Activated CD4-positive, alpha-beta T cell treated with anti-CD3 and anti-CD28 coated beads, Interleukin-2, amount 50 U/mL, for 24 hours (primary cell): Measurements from ENCODE around the gene FTO.

Source experiments
- DNase-seq, 2 donors: peaks; one replicate each; pipeline ENCODE4 v3.0.0-alpha.2; 2020; ENCODE audit warnings: low read depth in 1 of 2, low spot score in 1 of 2

Gene FTO

DNA sequence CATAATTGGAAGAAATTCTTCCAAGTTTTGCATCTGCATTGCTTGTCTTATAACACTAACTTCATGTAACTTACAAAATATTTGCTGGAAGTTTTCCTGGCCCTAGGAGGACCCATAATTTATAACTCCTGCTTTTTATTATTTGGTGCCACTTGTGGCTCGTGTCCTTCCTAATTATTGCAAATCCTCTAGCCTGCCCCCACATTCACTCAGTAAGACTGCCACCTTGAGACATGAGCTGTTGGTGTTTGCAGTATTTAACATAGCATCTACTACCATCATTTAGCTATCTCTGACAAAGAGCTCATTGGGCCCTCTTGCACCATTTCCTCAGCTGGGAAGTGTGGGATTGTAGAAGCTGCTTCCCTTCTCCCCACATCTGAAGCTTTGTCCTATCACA is 49.5 kb downstream of the FTO start:
- no peak for DNase-seq

GRCh38 chr16:53755026-53755910 is 51.3 kb downstream of the FTO start:
- DNase-seq: no peak

DNA sequence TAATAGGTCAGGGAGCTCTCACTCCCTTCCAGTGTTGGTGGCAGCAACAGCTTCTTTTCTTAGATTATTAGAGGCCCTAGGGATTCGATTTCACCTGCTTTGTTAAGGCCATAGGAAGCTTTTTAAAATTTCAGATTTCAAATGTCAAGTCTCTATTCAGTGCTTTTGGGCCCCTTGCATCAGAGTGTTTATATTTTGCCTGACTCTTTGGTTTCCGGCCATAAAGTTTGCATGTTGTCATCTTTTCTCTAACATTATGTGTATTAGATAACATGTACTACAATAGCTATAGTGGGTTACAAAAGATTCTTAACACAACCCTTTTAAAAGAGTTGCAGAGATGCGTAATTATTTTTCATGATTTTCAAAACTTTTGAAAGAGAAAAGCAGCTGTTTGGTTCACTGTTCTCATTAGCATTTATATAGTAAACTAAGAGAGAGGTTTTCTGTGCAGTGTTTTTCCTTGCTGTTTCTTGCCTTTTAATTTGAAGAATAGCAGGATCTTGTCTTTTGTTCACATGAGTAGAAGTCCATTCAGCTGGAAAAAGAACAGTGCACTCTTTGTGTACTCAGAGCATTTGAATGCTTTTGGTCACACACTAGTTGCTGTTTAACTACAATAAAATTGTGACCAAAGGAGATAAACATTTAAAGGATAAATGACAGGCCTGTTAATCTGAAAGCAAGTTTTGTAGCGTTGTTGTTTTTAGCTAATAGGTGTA is 52.5 kb downstream of the FTO start:
- DNase-seq: no peak

DNA sequence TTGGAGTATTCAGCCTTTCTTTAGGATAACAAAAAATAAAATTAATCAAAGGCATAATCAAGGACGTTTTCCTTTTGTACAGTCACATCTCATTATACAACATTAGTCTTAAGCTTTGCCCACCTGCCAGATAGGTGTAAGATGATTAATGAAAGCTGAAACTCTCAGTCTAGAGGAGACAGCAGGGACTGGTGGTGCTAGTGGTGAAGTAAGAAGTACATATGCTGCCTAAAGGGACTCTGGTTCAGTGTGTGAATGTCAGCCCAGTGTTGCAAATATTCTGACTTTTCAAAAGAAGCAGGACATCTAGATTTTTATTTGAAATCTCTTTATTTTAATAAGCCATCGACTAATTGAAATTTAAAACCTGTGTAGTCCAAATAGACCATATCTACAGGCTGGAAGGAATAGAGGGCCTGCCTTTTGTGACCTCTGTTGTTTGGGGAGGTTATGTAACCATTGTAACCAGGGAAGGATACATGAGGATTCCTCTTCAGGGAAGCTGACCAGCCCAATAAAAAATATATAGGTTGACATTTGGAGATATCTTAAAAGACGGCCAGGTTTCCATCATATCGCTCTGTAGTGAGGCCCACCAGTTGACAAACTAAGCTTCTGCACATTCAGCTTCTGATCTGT is 54.1 kb downstream of the FTO start:
- DNase-seq: no peak

GRCh38 chr16:53761962-53762703 is 58.2 kb downstream of the FTO start:
- no peak for DNase-seq

GRCh38 chr16:53766304-53767016 is 62.5 kb downstream of the FTO start:
- DNase-seq: no peak

DNA sequence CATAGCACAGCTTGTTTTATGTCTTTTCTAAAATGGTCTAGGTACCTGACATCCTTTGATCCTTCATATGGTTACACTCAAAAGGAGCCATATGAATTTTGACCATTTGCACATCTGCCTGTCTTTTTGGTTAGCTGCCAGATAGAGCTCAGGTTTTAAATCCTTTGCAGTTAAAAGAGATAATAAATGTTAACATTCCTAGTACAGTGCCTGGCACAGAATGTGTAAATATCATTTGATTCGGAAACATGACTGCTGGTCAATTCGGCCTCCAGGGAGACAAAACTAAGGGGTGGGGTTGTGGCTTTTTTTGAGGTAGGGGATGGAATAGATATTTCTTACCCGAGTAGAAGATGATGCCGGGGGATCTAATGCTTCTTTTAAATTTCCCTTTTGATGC is 64.2 kb downstream of the FTO start:
- DNase-seq: no peak

DNA sequence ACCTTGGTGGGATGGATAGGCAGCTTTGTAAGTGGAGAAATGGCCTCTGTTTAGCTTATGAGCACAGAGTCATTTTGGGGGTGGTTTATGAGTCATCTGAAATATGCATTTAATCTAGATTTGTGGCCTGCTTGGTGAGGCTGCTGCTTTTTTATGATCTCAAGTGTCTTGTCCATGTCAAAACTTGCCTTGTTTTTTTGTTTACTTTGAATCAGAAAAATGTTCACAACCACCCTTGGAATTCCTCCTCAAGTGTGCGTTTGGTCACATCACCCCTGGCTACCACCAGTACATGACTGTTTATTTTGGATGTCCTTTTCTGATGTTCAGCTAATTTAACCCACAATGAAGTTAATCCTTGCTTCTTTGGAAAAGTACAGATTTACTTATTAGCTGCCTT is 64.6 kb downstream of the FTO start:
- DNase-seq: no peak

DNA sequence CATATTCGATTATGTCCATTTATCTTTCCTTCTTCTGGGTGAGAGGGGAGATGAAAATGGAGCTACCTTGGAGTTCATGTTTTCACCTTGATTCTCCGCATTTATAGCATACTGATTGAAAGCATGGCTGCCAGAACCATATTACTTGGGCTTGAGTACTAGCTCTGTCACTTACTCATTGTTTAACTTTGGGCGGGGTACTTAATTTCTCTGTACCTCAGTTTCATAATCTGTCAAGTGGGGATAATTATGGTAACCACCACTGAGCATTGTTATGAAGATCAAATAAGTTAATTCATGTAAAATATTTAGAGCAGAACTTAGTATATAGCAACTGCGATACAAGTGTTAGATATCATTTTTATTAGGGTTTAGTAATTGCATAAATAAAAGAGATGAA is 65.2 kb downstream of the FTO start:
- no peak for DNase-seq

DNA sequence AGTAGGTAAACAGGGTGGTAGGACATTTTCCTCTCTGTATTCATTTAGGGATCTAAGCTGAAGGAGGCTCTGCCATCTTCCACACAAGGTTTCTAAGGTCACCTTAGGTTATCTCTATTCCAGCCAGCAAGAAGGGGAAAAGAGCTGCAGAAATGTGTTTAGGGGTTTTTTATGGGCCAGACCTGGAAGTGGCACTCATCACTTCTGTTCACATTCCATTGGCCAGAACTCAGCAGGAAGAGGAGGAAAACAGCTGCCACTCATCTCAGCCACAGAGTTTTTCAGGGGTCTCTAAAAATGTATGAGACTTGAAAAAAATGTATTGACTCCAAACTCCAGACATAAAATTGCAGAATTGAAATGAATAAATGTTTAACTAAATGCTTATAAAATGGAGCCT is 65.8 kb downstream of the FTO start:
- DNase-seq: no peak

DNA sequence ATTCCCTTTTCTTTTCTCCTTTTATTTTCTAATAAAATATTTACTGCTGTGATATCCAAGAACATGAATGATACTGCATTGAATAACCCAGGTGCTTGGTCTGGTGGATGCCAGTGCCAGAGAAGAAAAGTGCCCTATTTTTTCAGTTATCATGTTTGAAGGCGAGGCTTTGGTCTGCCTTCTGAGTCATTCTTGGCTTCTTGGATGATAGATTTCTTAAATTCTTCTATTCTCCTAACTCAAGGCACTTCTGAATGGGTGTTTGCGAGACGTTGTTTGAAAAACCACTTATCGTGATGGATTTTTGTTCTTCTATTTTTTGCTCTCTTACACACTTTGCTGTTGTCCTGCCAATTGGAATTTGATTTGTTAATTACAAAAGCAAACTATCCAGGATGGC is 66.7 kb downstream of the FTO start:
- DNase-seq: no peak

DNA sequence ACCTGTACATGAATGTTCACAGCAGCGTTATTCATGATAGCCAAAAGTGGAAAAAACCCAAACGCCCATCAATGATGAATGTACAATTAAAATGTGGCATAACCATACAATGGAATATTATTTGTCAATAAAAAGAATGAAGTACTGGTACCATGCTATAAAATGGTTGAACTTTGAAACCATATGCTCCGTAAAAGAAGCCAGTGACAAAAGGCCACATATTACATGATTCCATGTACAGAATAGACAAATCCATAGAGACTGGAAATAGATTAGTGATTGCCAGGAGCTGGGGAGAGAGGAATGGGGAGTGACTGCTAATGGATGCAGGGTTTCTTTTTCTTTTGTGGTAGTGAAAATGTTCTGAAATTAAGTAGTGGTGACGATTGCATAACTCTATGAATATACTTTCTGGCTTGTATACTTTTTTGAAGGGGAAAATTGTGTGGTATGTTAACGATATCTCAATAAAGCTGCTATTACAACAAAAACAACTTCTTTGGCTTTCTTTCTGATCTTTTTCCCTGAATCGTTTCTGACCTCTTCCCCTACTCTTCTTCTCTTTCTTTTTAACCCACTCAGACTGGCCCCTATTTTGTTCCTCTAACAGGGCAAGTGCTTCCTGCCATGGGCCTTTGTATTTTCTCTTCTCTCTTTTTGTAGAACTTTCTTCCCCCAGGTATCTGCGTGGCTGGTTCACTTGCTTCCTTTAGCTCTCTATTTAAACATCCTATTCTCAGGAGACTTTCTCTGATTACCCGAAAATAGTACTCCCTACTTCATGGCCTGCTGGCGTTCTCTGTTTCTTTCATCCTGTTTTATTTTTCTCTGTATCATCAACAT is 67.9 kb downstream of the FTO start:
- DNase-seq: no peak

- DNase-seq: no peak
Observed at GRCh38 chr16:53773150-53773846, 69.3 kb downstream of the FTO start.

DNA sequence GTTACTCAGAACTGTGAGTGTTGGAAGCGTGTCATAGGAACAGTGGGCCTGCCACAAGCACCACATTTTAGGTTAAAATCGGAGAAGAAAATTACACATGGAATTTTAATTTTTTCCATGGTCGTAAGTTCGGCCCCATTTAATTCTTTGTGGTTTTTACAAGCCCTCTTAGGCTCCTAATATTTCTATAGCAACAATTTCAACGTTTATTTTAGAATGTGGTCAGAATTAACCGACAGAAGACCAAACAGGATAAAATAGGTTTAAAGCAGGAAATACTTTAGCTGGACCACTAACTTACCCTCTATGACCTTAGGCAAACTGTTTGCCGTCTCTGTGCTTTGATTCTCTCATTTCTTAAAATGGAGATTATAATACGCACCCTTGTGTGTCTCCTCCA is 69.9 kb downstream of the FTO start:
- no peak for DNase-seq

- DNase-seq: no peak
Observed at GRCh38 chr16:53775106-53775820, 71.3 kb downstream of the FTO start.

- DNase-seq: no peak
Observed at GRCh38 chr16:53775821-53776431, 72.0 kb downstream of the FTO start.

GRCh38 chr16:53779186-53779585 is 75.2 kb downstream of the FTO start:
- DNase-seq: no peak

DNA sequence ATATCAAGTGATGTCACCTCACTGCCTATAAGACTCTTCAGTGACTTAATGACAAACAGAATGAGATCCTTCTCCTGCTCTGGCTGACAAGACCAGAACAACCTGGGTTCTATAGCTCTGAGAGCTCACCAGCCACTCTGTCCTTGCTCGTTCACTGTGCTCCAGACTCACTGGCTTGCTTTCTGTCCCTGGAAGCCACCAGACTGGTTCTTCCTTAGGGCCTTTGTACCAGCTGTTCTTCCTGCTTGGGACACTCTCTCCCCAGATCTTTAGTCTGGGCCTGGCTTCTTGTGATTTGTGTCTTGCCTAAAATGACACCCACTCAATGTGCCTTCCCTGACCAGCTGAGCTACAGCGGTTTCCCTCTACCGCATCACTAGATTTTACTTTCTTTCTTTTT is 76.1 kb downstream of the FTO start:
- no peak for DNase-seq
